GM18870 (cell line): ENCODE data around the gene EIF4EBP2.

ENCODE experiments used
- ATAC-seq: cut with Tn5 transposase; IDR thresholded peaks from one replicate; pipeline ENCODE4 v1.9.1; 2021; ENCODE audit warnings: moderate library complexity; ENCODE audit not compliant: unreplicated experiment

EIF4EBP2 gene

GRCh38 chr10:70430493-70431445 lies 26.8 kb downstream of the EIF4EBP2 start:
- ATAC-seq: no peak

- no peak for ATAC-seq
These were observed 28.2 kb downstream of the EIF4EBP2 start for GRCh38 chr10:70432101-70432500.

GRCh38 chr10:70432561-70433263 lies 28.8 kb downstream of the EIF4EBP2 start:
- no peak for ATAC-seq

- no peak for ATAC-seq
These were observed 29.8 kb downstream of the EIF4EBP2 start for GRCh38 chr10:70433581-70434280.

- no peak for ATAC-seq
These were observed 31.5 kb downstream of the EIF4EBP2 start for GRCh38 chr10:70435241-70436085.

GRCh38 chr10:70437721-70438120 lies 33.8 kb downstream of the EIF4EBP2 start:
- ATAC-seq: no peak

GRCh38 chr10:70440296-70441160 lies 36.6 kb downstream of the EIF4EBP2 start:
- no peak for ATAC-seq

- ATAC-seq: no peak
These were observed 37.4 kb downstream of the EIF4EBP2 start, which contains the start of gene NODAL for GRCh38 chr10:70441161-70441894. NODAL (minus strand) TSS chr10:70441681; CDS start chr10:70441667, 14 bp downstream.

GRCh38 chr10:70441895-70442309 lies 38.0 kb downstream of the EIF4EBP2 start:
- no peak for ATAC-seq

GRCh38 chr10:70442332-70442988 lies 38.5 kb downstream of the EIF4EBP2 start:
- ATAC-seq: no peak

GRCh38 chr10:70444744-70445143 lies 40.8 kb downstream of the EIF4EBP2 start:
- ATAC-seq: no peak

GRCh38 chr10:70445718-70446657 lies 42.0 kb downstream of the EIF4EBP2 start:
- ATAC-seq: no peak

GRCh38 chr10:70448236-70448635 lies 44.3 kb downstream of the EIF4EBP2 start:
- no peak for ATAC-seq

GRCh38 chr10:70455213-70455630 lies 51.3 kb downstream of the EIF4EBP2 start:
- ATAC-seq: no peak

GRCh38 chr10:70456164-70456563 lies 52.2 kb downstream of the EIF4EBP2 start:
- ATAC-seq: no peak

GRCh38 chr10:70457759-70458305 lies 53.9 kb downstream of the EIF4EBP2 start:
- no peak for ATAC-seq
